HepG2 (cell line): Measurements from ENCODE around the gene C11orf24. TPM values are rescaled to one million over a fixed set of nuclear protein-coding genes. Genes with fewer than 3 reads are reported as not detected.

Experiments
- CEBPG ChIP-seq: IDR thresholded peaks from 2 replicates; pipeline ENCODE4 v1.6.1; 2016
- EED ChIP-seq: sonication (generic); formaldehyde crosslinking; IDR thresholded peaks from 2 replicates; pipeline ENCODE4 v1.5.0; 2020; ENCODE audit warnings: mild to moderate bottlenecking, missing genetic modification reagents
- JUND ChIP-seq: sonication (generic); formaldehyde crosslinking; IDR thresholded peaks from 2 replicates; pipeline ENCODE4 v1.8.0; 2022; ENCODE audit warnings: mild to moderate bottlenecking, missing genetic modification reagents
- KAT7 ChIP-seq: IDR thresholded peaks from 2 replicates; pipeline ENCODE4 v1.6.1; 2018; ENCODE audit warnings: borderline replicate concordance, missing compliant biosample characterization
- MBD4 ChIP-seq: IDR thresholded peaks from 2 replicates; pipeline ENCODE4 v1.6.1; 2012; ENCODE audit warnings: low read length, inconsistent platforms, borderline replicate concordance
- SATB2 ChIP-seq: sonication (generic); formaldehyde crosslinking; IDR thresholded peaks from 2 replicates; pipeline ENCODE4 v1.5.0; 2020; ENCODE audit warnings: missing genetic modification reagents
- SIN3B ChIP-seq: fragments of 150-350 bp; IDR thresholded peaks from 2 replicates; pipeline ENCODE4 v1.6.1; 2014; ENCODE audit warnings: low read length
- SOX6 ChIP-seq, 2 experiments: fragments of 450-650 bp in 1 of 2; sonication (generic) in 1 of 2; formaldehyde crosslinking in 1 of 2; IDR thresholded peaks; 2 replicates each; pipeline versions ENCODE4 v1.4.0 to v1.6.1; 2017 to 2020; ENCODE audit warnings: antibody characterized with exemption in 1 of 2, mild to moderate bottlenecking in 1 of 2, missing genetic modification reagents in 1 of 2
- ZC3H13 ChIP-seq: sonication (generic); formaldehyde crosslinking; IDR thresholded peaks from 2 replicates; pipeline ENCODE4 v1.8.1; 2023; ENCODE audit warnings: mild to moderate bottlenecking, missing genetic modification reagents, moderate library complexity
- ZIK1 ChIP-seq: sonication (generic); formaldehyde crosslinking; IDR thresholded peaks from 2 replicates; pipeline ENCODE4 v1.5.0; 2020; ENCODE audit warnings: mild to moderate bottlenecking, low read depth, missing genetic modification reagents, borderline replicate concordance
- ZNF282 ChIP-seq: fragments of 450-650 bp; IDR thresholded peaks from 2 replicates; pipeline ENCODE4 v1.6.1; 2018; ENCODE audit not compliant: partially characterized antibody
- ZNF354B ChIP-seq: sonication (generic); formaldehyde crosslinking; IDR thresholded peaks from 2 replicates; pipeline ENCODE4 v1.8.0; 2022; ENCODE audit warnings: mild to moderate bottlenecking, missing genetic modification reagents
- ZNF816 ChIP-seq: sonication (generic); formaldehyde crosslinking; IDR thresholded peaks from 2 replicates; pipeline ENCODE4 v1.8.0; 2022; ENCODE audit warnings: missing genetic modification reagents, mild to moderate bottlenecking, borderline replicate concordance
- ZNF839 ChIP-seq: sonication (generic); formaldehyde crosslinking; IDR thresholded peaks from 2 replicates; pipeline ENCODE4 v1.4.0; 2020; ENCODE audit warnings: missing genetic modification reagents, mild to moderate bottlenecking, borderline replicate concordance
- polyA plus RNA-seq, 8 experiments: library from polyadenylated mRNA; depleted of rRNA in 3 of 8; stranded (reverse) in 7 of 8; unstranded in 1 of 8; fragments of >200 nt; fragmentation: Illumina TruSeq in 4 of 8; extraction: Trizol in 4 of 8; gene quantifications; 2 replicates each; pipeline versions ENCODE4 v1.2.1 to v1.2.3, GENCODE V29; 2011 to 2016; ENCODE audit warnings: low read depth in 4 of 8, missing spikeins in 1 of 8, mixed read lengths in 1 of 8; ENCODE audit not compliant: insufficient read depth in 1 of 8
- total RNA-seq, 5 experiments: library from RNA; depleted of rRNA; stranded (reverse); fragments of >200 nt; fragmentation: Illumina TruSeq; extraction: Trizol; gene quantifications; 2 replicates each; pipeline ENCODE4 v1.2.3, GENCODE V29; 2016; ENCODE audit warnings: low read depth in 1 of 5
- TF ChIP-seq, protein P1 (sequence below), 2 experiments: sonication (generic) in 1 of 2; formaldehyde crosslinking in 1 of 2; IDR thresholded peaks; 2 replicates each; pipeline versions ENCODE4 v1.5.1 to v1.6.1; 2011 to 2020; ENCODE audit warnings: borderline replicate concordance in 1 of 2, low read depth in 1 of 2, low read length in 1 of 2, mild to moderate bottlenecking in 1 of 2, missing genetic modification reagents in 1 of 2, moderate library complexity in 1 of 2
- TF ChIP-seq, protein P2 (sequence below): sonication (generic); formaldehyde crosslinking; IDR thresholded peaks from 2 replicates; pipeline ENCODE4 v1.4.0; 2020; ENCODE audit warnings: missing genetic modification reagents
- TF ChIP-seq, protein P3 (sequence below): sonication (generic); IDR thresholded peaks from 2 replicates; pipeline ENCODE4 v1.6.1; 2016; ENCODE audit warnings: low read depth, borderline replicate concordance
- TF ChIP-seq, protein P4 (sequence below): sonication (generic); formaldehyde crosslinking; IDR thresholded peaks from 2 replicates; pipeline ENCODE4 v1.4.0; 2020; ENCODE audit warnings: missing genetic modification reagents
- TF ChIP-seq, protein P5 (sequence below): sonication (generic); formaldehyde crosslinking; IDR thresholded peaks from 2 replicates; pipeline ENCODE4 v1.5.0; 2020; ENCODE audit warnings: missing genetic modification reagents
- TF ChIP-seq, protein P6 (sequence below): sonication (generic); formaldehyde crosslinking; IDR thresholded peaks from 2 replicates; pipeline ENCODE4 v1.8.1; 2023; ENCODE audit warnings: mild to moderate bottlenecking, inconsistent platforms, moderate library complexity, missing genetic modification reagents, borderline replicate concordance

C11orf24 gene
- total and polyA plus RNA-seq, 2 of the 13 experiments (the other 11 are each of a cell fraction or from before 2014, with no cell fraction given): 52.9 to 55.5 TPM

DNA sequence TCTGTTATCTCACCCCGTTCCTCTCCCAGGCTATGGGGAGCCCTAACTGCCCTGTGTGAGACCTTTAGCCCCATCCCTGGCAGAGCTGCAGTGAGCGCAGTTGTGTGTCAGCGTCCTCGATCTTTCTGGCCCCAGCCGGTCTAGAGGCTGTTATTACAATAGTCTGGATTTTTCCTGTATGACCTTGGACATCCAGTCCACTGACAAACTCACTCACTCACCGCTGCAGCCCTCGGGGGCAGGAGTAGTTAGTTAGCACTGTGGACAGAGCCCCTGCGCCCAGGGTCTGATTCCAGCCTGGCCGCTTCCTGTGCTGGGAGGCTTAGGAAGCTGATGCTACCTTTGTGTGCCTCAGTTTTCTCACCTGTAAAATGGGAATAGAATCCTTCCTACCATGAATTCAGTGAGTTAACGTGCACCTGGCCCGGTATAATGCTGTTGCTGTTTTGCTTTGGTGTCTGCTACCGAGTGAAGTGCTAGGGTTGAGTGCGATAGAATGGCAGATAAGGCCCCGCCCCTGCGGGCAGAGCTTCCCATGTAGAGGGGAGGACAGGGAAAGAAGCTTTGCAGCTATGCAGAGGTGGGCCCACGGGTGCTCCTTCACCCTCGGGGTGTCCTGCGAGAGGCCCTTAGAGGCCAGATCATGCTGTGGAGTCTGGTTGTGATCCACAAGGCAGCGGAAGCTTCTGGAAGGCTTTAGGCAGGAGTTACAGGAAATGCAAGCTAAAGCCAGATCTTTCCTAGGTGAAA, 43.6 kb upstream of the C11orf24 start (continued):
- TF ChIP-seq, protein P1, sequence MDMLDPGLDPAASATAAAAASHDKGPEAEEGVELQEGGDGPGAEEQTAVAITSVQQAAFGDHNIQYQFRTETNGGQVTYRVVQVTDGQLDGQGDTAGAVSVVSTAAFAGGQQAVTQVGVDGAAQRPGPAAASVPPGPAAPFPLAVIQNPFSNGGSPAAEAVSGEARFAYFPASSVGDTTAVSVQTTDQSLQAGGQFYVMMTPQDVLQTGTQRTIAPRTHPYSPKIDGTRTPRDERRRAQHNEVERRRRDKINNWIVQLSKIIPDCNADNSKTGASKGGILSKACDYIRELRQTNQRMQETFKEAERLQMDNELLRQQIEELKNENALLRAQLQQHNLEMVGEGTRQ (IDR thresholded peaks at IDR 0.05; ENCODE audit: low read depth, low read length): no peak
- TF ChIP-seq, protein P1 (CRISPR knock-in tag; IDR thresholded peaks at IDR 0.05; ENCODE audit: borderline replicate concordance): no peak
- no peak for TF ChIP-seq EED (CRISPR knock-in tag)
- no peak for TF ChIP-seq ZNF354B
- TF ChIP-seq ZNF839 (CRISPR knock-in tag): no peak
- no peak for TF ChIP-seq SOX6 (IDR thresholded peaks at IDR 0.05)
- peak; percentile 95 for TF ChIP-seq SOX6 (CRISPR knock-in tag; IDR thresholded peaks at IDR 0.05)
- TF ChIP-seq, protein P2, sequence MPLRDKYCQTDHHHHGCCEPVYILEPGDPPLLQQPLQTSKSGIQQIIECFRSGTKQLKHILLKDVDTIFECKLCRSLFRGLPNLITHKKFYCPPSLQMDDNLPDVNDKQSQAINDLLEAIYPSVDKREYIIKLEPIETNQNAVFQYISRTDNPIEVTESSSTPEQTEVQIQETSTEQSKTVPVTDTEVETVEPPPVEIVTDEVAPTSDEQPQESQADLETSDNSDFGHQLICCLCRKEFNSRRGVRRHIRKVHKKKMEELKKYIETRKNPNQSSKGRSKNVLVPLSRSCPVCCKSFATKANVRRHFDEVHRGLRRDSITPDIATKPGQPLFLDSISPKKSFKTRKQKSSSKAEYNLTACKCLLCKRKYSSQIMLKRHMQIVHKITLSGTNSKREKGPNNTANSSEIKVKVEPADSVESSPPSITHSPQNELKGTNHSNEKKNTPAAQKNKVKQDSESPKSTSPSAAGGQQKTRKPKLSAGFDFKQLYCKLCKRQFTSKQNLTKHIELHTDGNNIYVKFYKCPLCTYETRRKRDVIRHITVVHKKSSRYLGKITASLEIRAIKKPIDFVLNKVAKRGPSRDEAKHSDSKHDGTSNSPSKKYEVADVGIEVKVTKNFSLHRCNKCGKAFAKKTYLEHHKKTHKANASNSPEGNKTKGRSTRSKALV (CRISPR knock-in tag): peak; percentile 46
- TF ChIP-seq MBD4: no peak
- TF ChIP-seq, protein P3, sequence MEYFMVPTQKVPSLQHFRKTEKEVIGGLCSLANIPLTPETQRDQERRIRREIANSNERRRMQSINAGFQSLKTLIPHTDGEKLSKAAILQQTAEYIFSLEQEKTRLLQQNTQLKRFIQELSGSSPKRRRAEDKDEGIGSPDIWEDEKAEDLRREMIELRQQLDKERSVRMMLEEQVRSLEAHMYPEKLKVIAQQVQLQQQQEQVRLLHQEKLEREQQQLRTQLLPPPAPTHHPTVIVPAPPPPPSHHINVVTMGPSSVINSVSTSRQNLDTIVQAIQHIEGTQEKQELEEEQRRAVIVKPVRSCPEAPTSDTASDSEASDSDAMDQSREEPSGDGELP: peak; percentile 22; the same call in 1 of the 2 replicates
- no peak for TF ChIP-seq ZC3H13 (CRISPR knock-in tag)
- TF ChIP-seq SIN3B: no peak
- TF ChIP-seq ZNF282: no peak
- no peak; the same call in 1 of the 2 replicates for TF ChIP-seq KAT7 (CRISPR knock-in tag)
- TF ChIP-seq JUND: no peak
- TF ChIP-seq, protein P4, sequence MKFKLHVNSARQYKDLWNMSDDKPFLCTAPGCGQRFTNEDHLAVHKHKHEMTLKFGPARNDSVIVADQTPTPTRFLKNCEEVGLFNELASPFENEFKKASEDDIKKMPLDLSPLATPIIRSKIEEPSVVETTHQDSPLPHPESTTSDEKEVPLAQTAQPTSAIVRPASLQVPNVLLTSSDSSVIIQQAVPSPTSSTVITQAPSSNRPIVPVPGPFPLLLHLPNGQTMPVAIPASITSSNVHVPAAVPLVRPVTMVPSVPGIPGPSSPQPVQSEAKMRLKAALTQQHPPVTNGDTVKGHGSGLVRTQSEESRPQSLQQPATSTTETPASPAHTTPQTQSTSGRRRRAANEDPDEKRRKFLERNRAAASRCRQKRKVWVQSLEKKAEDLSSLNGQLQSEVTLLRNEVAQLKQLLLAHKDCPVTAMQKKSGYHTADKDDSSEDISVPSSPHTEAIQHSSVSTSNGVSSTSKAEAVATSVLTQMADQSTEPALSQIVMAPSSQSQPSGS (CRISPR knock-in tag): peak; percentile 60
- TF ChIP-seq ZNF816 (CRISPR knock-in tag): 0 out of 2 replicates have a peak, but pooled peaks have one; percentile 50
- TF ChIP-seq, protein P5, sequence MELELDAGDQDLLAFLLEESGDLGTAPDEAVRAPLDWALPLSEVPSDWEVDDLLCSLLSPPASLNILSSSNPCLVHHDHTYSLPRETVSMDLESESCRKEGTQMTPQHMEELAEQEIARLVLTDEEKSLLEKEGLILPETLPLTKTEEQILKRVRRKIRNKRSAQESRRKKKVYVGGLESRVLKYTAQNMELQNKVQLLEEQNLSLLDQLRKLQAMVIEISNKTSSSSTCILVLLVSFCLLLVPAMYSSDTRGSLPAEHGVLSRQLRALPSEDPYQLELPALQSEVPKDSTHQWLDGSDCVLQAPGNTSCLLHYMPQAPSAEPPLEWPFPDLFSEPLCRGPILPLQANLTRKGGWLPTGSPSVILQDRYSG: no peak
- peak; percentile 46; the same call in 1 of the 2 replicates for TF ChIP-seq CEBPG (CRISPR knock-in tag)
- TF ChIP-seq ZIK1 (CRISPR knock-in tag): peak; percentile 74; the same call in 1 of the 2 replicates
- TF ChIP-seq, protein P6, sequence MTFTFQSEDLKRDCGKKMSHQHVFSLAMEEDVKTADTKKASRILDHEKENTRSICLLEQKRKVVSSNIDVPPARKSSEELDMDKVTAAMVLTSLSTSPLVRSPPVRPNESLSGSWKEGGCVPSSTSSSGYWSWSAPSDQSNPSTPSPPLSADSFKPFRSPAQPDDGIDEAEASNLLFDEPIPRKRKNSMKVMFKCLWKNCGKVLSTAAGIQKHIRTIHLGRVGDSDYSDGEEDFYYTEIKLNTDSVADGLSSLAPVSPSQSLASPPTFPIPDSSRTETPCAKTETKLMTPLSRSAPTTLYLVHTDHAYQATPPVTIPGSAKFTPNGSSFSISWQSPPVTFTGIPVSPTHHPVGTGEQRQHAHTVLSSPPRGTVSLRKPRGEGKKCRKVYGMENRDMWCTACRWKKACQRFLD (CRISPR knock-in tag): no peak
- no peak for TF ChIP-seq SATB2 (CRISPR knock-in tag)
